Esophagus muscularis mucosa (tissue), 4 donors: ENCODE data around the gene ATP5PO.
"Not testable (repeated sequence)": the region's sequence is repeated elsewhere in the genome, so short reads cannot be mapped to it uniquely, and the experiment has no call there.

ENCODE experiments used
- CTCF ChIP-seq, 3 experiments: fragments of 200-600 bp in 2 of 3; fragments of 450-650 bp in 1 of 3; sonication (generic) in 2 of 3; IDR thresholded peaks; one replicate each; pipeline ENCODE4 v1.5.1; 2017 to 2019; ENCODE audit warnings: antibody characterized with exemption in 3 of 3, mild to moderate bottlenecking in 2 of 3, moderate library complexity in 1 of 3
- EP300 ChIP-seq: sonication (generic); formaldehyde crosslinking; IDR thresholded peaks from one replicate; pipeline ENCODE4 v1.6.1; 2017; ENCODE audit warnings: antibody characterized with exemption
- POLR2A ChIP-seq: fragments of 450-650 bp; IDR thresholded peaks from one replicate; pipeline ENCODE4 v1.6.1; 2017; ENCODE audit warnings: antibody characterized with exemption, moderate library complexity, mild to moderate bottlenecking, low read depth
- POLR2AphosphoS5 ChIP-seq, 2 donors: sonication (generic); formaldehyde crosslinking; IDR thresholded peaks; one replicate each; pipeline ENCODE4 v1.6.1; 2017; ENCODE audit warnings: antibody characterized with exemption in 2 of 2

- TF ChIP-seq CTCF (IDR thresholded peaks at IDR 0.05); POLR2A; POLR2AphosphoS5 (IDR thresholded peaks at IDR 0.05); EP300: not testable (repeated sequence)
These were observed 15.6 kb upstream of the ATP5PO start for GRCh38 chr21:33931052-33931798.
